Keratinocyte (primary cell): ENCODE results near the gene MMP3. TPM values are rescaled to one million over a fixed set of nuclear protein-coding genes. Genes with fewer than 3 reads are reported as not detected.

Source experiments
- DNase-seq: peaks from one replicate; pipeline ENCODE4 v3.0.0-alpha.2; 2011; ENCODE audit warnings: low read depth, missing footprints, low spot score
- FAIRE-seq: peaks from 2 replicates; lab custom pipeline; 2011; peaks lifted over from hg19 to GRCh38; lab: Jason Lieb, UNC
- H2AFZ ChIP-seq: 2 replicates; pipeline ENCODE4 v1.6.0; 2012; ENCODE audit warnings: low read length, control low read depth, inconsistent platforms; ENCODE audit not compliant: control insufficient read depth
- H3K27ac ChIP-seq: 2 replicates; pipeline ENCODE4 v1.5.1; 2011; ENCODE audit warnings: low read length; ENCODE audit not compliant: control insufficient read depth, insufficient read depth
- H3K27me3 ChIP-seq: 3 replicates; pipeline ENCODE4 v1.6.0; 2011; ENCODE audit warnings: low read length; ENCODE audit not compliant: control insufficient read depth, insufficient read depth; ENCODE audit errors: extremely low read depth
- H3K36me3 ChIP-seq, 2 experiments: 2 replicates in 1 of 2; 3 replicates in 1 of 2; pipeline ENCODE4 v1.5.1; 2011; ENCODE audit warnings: low read length in 2 of 2, mild to moderate bottlenecking in 1 of 2; ENCODE audit not compliant: control insufficient read depth in 2 of 2, insufficient read depth in 2 of 2; ENCODE audit errors: extremely low read depth in 1 of 2
- H3K4me1 ChIP-seq: 3 replicates; pipeline ENCODE4 v1.5.1; 2011; ENCODE audit warnings: low read length; ENCODE audit not compliant: control insufficient read depth, insufficient read depth; ENCODE audit errors: extremely low read depth
- H3K4me2 ChIP-seq: 3 replicates; pipeline ENCODE4 v1.6.0; 2011; ENCODE audit warnings: low read depth, low read length; ENCODE audit not compliant: control insufficient read depth, insufficient read depth; ENCODE audit errors: extremely low read depth
- H3K4me3 ChIP-seq, 3 experiments: fragments of 200-600 bp in 1 of 3; sonication (generic) in 1 of 3; 2 replicates in 2 of 3; 3 replicates in 1 of 3; pipeline ENCODE4 v1.5.1; 2011 to 2016; ENCODE audit warnings: low read length in 3 of 3, mild to moderate bottlenecking in 3 of 3, control low read depth in 2 of 3, inconsistent platforms in 1 of 3, low read depth in 1 of 3, mixed read lengths in 1 of 3, mixed run types in 1 of 3, moderate library complexity in 1 of 3; ENCODE audit not compliant: control insufficient read depth in 2 of 3, insufficient read depth in 2 of 3; ENCODE audit errors: extremely low read depth in 1 of 3
- H3K79me2 ChIP-seq: 2 replicates; pipeline ENCODE4 v1.6.0; 2012; ENCODE audit warnings: low read length; ENCODE audit not compliant: control insufficient read depth, insufficient read depth
- H3K9ac ChIP-seq: 3 replicates; pipeline ENCODE4 v1.6.0; 2011; ENCODE audit warnings: low read length; ENCODE audit not compliant: control insufficient read depth, insufficient read depth; ENCODE audit errors: extremely low read depth
- H3K9me1 ChIP-seq: 3 replicates; pipeline ENCODE4 v1.6.0; 2011; ENCODE audit warnings: low read length; ENCODE audit not compliant: control insufficient read depth, insufficient read depth; ENCODE audit errors: extremely low read depth
- H3K9me3 ChIP-seq: 2 replicates; pipeline ENCODE4 v1.5.1; 2012; ENCODE audit warnings: low read depth, low read length; ENCODE audit not compliant: control insufficient read depth
- H4K20me1 ChIP-seq: 3 replicates; pipeline ENCODE4 v1.6.0; 2011; ENCODE audit warnings: low read length; ENCODE audit not compliant: control insufficient read depth, insufficient read depth; ENCODE audit errors: extremely low read depth
- EZH2 ChIP-seq: IDR thresholded peaks from one replicate; pipeline ENCODE4 v1.6.1; 2012; ENCODE audit warnings: inconsistent platforms, mild to moderate bottlenecking, low read length, moderate library complexity
- dilution Hi-C: fragments of 300-500 bp; cut with MboI; formaldehyde crosslinking; loops from one replicate; pipeline ENCODE4 v1.7.0; 2020; ENCODE audit warnings: low sequenced_read_pairs; ENCODE audit not compliant: extremely low pct_ligation_motif_present
- polyA plus RNA-seq, 5 experiments: library from polyadenylated mRNA; depleted of rRNA in 3 of 5; stranded (reverse) in 3 of 5; stranded (forward) in 1 of 5; unstranded in 1 of 5; fragments of >200 nt; gene quantifications; 1 replicate in 1 of 5; 2 replicates in 3 of 5; 3 replicates in 1 of 5; pipeline versions ENCODE4 v1.2.1 to v1.2.3, GENCODE V29; 2011 to 2012; ENCODE audit warnings: missing spikeins in 2 of 5, low read depth in 1 of 5, low replicate concordance in 1 of 5
- TF ChIP-seq, protein P1 (sequence below), 3 experiments: IDR thresholded peaks in 1 of 3; conservative IDR thresholded peaks in 1 of 3; optimal IDR thresholded peaks in 1 of 3; 2 replicates in 2 of 3; 3 replicates in 1 of 3; pipeline versions ENCODE3 to v1.5.1; 2011; ENCODE audit warnings: low read length in 3 of 3, mild to moderate bottlenecking in 3 of 3, moderate library complexity in 2 of 3, control low read depth in 1 of 3, inconsistent platforms in 1 of 3; ENCODE audit not compliant: insufficient read depth in 2 of 3; ENCODE audit errors: extremely low read depth in 1 of 3

Gene MMP3
- polyA plus RNA-seq, 1 donor (not counting 4 experiments of a cell fraction or from before 2014, with no cell fraction given), result 8.3 TPM

DNA sequence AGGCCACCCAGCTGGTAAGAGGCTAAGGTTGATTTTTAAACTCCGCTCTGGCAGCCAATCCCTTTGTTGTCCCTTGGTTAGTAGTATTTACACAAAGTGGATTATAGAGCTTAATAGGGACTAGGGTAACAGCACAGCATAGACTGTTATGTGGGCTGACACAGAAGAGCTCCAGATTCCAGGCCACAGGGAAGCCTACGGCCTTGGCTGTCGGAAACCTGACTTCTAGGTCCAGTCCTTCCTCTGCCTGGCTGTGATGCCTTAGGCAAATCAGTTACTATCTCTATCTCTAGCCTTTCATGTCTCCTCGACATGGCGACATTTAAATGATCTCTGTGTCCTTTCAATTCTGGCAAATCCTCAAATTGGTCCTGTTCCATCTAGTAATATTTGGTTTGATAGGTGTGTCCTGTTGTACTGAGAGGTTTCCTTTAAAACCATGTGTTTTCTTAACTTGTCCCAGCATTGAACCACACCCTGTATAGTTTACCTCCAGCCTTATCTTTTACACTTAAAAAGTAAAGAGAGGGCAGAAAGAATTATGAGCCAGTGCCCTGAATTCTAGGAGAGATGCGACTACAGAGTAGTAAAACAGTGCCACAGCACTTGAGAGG is 49.6 kb downstream of the MMP3 start:
- no peak overlapping the region for H2AFZ ChIP-seq

DNA sequence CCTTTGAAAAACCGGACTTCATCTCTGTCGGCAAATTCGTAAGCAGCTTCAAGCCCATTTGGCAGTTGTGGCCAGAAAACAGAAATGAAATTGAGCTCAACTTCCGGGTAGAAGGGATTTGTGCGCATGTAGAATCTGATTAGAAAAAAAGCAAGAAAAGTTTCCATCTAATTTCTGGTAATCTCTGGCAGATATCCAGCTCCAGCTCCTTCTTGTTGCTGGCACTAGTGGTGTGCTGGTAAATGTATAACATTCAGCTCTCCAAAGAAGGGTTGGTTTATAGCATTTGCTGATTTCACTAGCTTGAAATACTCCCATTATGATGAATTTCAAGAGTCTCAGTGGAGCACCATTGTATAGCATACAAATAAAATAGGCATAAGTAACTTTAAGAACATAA is 50.8 kb downstream of the MMP3 start:
- no peak overlapping the region for H3K27ac ChIP-seq
- H4K20me1 ChIP-seq, result no peaks in the 10 kb centered on the region
- H3K9me1 ChIP-seq, result no peaks in the 10 kb centered on the region
- no peak for FAIRE-seq
- H3K4me1 ChIP-seq, result no peaks in the 10 kb centered on the region
- no peaks in the 10 kb centered on the region for H3K27me3 ChIP-seq
- H3K36me3 ChIP-seq, result no peaks in the 10 kb centered on the region
- H3K4me2 ChIP-seq, result no peak overlapping the region
- no peaks in the 10 kb centered on the region for H3K9me3 ChIP-seq
- H3K9ac ChIP-seq, result no peak overlapping the region
- dilution Hi-C loops, result no loop called here
- H2AFZ ChIP-seq, result no peak overlapping the region
- no peak for DNase-seq
- no peaks in the 10 kb centered on the region for H3K79me2 ChIP-seq
- no peak for TF ChIP-seq EZH2
- TF ChIP-seq, protein P1, sequence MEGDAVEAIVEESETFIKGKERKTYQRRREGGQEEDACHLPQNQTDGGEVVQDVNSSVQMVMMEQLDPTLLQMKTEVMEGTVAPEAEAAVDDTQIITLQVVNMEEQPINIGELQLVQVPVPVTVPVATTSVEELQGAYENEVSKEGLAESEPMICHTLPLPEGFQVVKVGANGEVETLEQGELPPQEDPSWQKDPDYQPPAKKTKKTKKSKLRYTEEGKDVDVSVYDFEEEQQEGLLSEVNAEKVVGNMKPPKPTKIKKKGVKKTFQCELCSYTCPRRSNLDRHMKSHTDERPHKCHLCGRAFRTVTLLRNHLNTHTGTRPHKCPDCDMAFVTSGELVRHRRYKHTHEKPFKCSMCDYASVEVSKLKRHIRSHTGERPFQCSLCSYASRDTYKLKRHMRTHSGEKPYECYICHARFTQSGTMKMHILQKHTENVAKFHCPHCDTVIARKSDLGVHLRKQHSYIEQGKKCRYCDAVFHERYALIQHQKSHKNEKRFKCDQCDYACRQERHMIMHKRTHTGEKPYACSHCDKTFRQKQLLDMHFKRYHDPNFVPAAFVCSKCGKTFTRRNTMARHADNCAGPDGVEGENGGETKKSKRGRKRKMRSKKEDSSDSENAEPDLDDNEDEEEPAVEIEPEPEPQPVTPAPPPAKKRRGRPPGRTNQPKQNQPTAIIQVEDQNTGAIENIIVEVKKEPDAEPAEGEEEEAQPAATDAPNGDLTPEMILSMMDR (optimal IDR thresholded peaks at IDR 0.05 in 1 of 3, IDR thresholded peaks at IDR 0.05 in 1 of 3, conservative IDR thresholded peaks at IDR 0.05 in 1 of 3; ENCODE audit: extremely low read depth in 1 of 3, insufficient read depth in 2 of 3, low read length in 3 of 3), result no peak
- no peak overlapping the region for H3K4me3 ChIP-seq

More for the DNA sequence above, 49.6 kb downstream of the MMP3 start:
- Histone ChIP-seq H3K9ac (no peak overlapping the region), H3K4me1 (peaks cover 11% of the 10 kb centered on the region), H3K27ac (no peak overlapping the region), H3K9me3 (no peaks in the 10 kb centered on the region), H3K4me3 (no peak overlapping the region), H3K4me2 (no peak overlapping the region), H4K20me1 (no peaks in the 10 kb centered on the region), H3K27me3 (no peaks in the 10 kb centered on the region), H3K79me2 (no peaks in the 10 kb centered on the region), H3K9me1 (no peaks in the 10 kb centered on the region), H3K36me3 (no peaks in the 10 kb centered on the region)
- DNase-seq (no peak), FAIRE-seq (no peak)
- TF ChIP-seq EZH2, result no peak
- TF ChIP-seq, protein P1 (optimal IDR thresholded peaks at IDR 0.05 in 1 of 3, IDR thresholded peaks at IDR 0.05 in 1 of 3, conservative IDR thresholded peaks at IDR 0.05 in 1 of 3; ENCODE audit: extremely low read depth in 1 of 3, insufficient read depth in 2 of 3, low read length in 3 of 3), result no peak
- dilution Hi-C loops, result no loop called here
